GM13977 (cell line): ENCODE results near the gene TMEM255A.

ENCODE experiments used
- DNase-seq: peaks from one replicate; pipeline ENCODE4 v3.0.0; 2012; ENCODE audit warnings: low spot score
- CTCF ChIP-seq: IDR thresholded peaks from 2 replicates; pipeline ENCODE4 v1.5.1; 2012; ENCODE audit warnings: mild to moderate bottlenecking, control low read depth; ENCODE audit not compliant: insufficient read depth; ENCODE audit errors: extremely low read depth, missing control alignments
- in situ Hi-C: fragments of 300-500 bp; cut with MboI; formaldehyde crosslinking; loops from one replicate; pipeline ENCODE4 v1.12.0; 2022; ENCODE audit warnings: low sequenced_read_pairs, low pct_unique_long_range_greater_than_20kb, mixed read lengths, inconsistent platforms; ENCODE audit not compliant: unreplicated experiment

The TMEM255A gene

DNA sequence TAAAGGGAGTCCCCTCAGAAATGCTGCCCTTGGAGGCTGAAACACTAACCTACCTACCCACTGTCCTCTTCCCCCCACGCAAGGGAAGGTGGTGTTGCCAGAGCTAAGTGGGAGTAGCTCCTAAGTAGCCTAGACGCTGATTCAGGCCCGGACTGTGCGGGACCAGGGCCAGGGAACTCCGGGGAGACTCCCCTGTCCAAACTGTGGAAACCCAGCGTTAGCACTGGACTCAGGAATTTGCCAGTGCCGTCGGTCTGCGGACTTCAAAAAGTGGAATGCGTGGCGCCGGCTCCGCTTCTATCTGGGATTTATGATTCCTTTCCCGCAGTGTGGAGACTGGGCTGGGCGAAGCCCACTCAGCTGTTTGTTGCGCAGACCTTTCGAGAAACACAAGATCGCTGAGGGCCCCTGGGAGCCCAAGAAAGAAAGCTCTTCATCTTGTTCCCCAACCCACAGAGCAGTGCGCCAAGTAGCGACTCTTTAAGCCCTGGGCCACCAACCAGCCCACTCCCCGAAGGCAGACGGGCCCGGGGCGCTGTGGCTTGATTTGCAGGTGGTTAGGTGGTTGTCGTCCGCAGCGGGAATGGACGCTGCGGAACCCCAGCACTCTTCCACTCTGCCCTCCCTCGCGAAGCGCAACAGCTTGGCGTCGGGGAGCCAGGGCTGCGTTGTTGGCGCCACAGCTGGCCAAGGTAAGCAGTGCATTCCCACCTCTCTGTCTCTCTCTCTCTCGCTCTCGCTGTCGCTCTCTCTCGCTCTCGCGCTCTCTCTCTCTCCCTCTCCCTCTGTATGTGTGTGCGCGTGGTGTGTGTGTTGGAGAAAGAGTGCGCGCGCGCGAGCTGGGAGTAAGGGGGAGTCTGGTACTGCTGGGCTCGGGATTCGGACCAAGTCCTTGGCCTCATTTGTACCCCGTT, 2.0 kb downstream of the TMEM255A start:
- peak; percentile 58 for DNase-seq
- in situ Hi-C loops = no loop called here

DNA sequence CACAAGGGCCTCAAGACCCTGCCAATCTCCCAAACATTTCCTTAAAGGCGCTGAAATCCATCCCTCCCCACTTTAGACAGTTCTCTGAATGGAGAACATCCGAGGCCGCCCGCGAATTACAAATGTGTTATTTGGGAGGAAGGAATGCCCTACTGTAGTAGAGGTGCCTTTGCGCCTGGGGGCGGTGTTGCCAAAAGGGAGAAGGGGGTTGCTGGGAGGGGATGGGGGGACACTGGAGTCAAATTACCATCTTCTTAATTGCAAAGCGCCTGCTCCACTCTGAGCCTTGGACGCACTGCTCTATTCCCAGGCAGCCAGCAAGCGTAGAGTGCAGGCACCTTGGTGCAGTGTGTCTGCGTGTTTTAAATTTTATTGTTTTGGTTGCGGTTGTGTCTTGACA, 2.7 kb downstream of the TMEM255A start:
- no peak for DNase-seq
- no peak for TF ChIP-seq CTCF
- in situ Hi-C loops = no loop called here

More for the DNA sequence above, 2.0 kb downstream of the TMEM255A start:
- peak; percentile 65 for TF ChIP-seq CTCF

GRCh38 chrX:120306630-120307029, 4.6 kb downstream of the TMEM255A start:
- no peak for TF ChIP-seq CTCF
- DNase-seq = no peak
- in situ Hi-C loops = no loop called here

DNA sequence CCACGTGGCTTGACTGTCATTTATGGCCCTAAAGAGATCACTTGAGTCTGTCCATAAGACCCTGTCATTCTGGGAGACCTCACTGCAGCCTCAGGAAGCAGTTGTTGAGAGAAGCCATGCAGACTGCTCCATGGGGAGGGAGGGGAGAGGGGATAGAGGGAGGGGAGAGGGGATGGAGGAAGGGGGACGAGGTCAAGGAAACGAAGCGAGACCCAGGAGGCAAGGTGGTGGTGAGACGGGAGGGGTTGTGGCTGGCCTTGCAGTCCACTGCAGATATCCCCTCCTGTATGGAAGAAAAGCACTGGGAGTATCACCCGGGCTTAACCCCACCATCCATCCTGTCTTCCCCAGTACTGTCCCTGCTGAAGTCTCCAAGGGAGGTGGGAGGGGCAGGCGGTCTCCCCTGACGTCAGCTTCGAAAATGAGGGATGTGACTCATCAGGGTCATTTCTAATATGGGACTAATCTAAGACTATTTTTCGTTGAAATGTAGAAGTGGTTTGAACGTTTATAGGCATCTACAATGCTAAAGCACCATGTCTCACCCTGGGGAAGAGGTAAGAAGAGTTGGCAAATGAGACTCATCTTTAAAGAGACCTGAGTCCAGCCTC, 5.6 kb downstream of the TMEM255A start:
- TF ChIP-seq CTCF = no peak
- in situ Hi-C loops = no loop called here
- no peak for DNase-seq

DNA sequence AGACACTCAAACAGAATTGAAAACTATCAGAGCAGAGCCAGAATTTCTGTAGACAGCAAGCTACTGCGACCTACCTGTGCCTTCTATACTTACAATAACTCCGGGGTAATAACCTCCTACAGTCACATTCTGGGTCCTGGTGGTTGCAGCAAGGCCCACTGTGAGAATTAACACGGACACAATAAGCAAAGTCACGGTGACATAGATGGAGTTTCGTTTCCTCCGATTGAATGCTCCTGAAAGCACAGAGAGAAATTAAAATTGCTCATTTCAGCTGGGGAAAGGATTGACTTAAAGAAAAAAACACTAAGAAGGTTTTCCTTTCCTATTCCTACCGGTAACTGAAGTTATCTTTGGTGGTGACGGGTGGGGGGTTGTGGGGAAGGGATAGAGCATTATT, 7.0 kb downstream of the TMEM255A start:
- TF ChIP-seq CTCF = no peak
- no peak for DNase-seq
- in situ Hi-C loops = no loop called here

- TF ChIP-seq CTCF = no peak
- peak; percentile 28 for DNase-seq
- in situ Hi-C loops = no loop called here
Observed at GRCh38 chrX:120302434-120302833, 8.8 kb downstream of the TMEM255A start.
